GM18858 (cell line): ENCODE data around the gene SPATS2L.
A peak's percentile ranks its signal among the peaks of the same experiment; 100 is the strongest.

Experiments used
- ATAC-seq: cut with Tn5 transposase; IDR thresholded peaks from one replicate; pipeline ENCODE4 v1.9.1; 2021; ENCODE audit not compliant: unreplicated experiment

SPATS2L gene

DNA sequence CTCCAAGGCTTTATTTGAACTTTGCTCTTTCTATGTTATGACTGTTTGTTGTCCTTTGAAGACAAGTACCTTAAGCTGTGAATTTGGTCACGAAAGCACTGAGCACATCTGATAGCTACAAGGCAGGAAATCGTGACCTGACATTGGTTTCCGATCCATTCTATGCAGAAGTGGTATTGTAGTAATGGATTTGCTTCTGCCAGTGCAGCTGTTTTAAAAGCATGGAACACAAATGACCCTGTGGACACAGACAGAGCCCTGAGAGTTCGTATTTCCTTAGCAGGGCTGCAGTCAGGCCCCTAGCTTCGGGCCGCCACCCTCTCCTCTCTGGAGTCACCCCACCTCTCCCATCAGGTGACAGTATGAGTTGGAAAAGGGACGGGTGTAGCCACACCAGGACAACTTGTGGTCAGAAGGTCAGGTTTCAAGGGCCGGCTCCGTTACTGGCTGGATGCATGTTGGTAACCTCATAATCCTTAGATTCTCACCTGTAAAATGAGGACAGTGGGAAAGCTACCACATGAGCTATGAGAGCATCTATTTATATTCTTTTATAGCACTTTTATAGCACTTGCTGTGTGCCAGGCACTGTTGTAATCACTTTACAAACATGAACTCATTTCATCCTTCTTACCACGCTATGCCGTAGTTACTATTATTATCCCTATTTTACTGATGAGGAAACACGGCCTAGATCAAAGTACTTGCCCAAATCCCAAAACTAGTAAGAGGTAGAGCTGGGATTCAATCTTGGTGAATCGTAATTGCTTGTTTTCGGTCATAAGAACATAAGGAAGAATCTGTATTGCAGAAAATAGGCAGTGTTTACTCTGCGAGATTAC lies 70.2 kb downstream of the SPATS2L start:
- ATAC-seq: no peak

DNA sequence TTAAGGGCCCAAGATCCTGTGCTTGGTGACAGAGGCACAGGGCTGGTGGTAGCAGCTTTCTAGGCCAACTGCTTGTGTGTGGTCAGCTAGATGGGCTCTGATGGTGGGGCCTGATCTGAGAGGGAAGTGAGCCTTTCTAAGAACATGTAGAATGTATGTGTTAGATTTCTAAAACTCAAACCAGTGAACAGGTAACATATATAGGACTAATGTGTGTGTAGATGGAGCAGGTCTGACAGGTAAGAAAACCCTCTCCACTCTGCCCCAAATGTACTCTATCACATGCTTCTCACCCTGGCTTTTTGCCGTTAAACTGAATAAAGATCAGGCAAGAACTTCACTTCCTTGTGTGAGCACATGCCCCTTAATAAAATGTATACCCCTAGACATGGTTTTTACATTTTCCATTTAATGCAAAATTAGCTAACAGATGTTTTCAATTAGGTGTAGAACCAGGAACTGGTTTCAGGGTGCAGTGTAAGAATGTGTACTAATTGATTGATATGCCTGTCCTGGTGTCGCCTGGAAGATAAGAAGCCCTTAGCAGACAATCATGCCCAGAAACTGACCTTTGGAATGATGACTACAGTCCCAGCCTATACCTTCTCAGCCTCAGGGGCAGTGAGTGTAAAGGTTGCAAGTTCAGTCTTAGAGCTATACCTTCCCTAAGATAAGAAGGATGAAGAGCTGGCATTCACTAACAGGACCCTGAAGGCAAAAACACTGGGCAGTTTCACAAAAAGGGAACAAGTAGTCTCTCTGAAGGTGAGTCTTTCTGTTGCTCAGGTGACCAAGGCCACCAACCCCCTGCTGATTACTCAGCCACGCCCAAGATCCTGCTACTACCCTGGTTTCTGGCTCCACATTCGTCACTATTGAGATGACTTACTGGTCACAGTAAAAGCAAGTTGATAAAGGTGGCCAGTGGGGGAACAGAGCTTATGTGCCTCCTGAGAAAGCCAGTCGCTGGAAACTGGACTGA lies 71.2 kb downstream of the SPATS2L start:
- no peak for ATAC-seq

- no peak for ATAC-seq
These were observed 72.3 kb downstream of the SPATS2L start for GRCh38 chr2:200378652-200379290.

GRCh38 chr2:200379481-200380090 lies 73.1 kb downstream of the SPATS2L start:
- ATAC-seq: no peak

GRCh38 chr2:200380091-200380561 lies 73.6 kb downstream of the SPATS2L start:
- no peak for ATAC-seq

DNA sequence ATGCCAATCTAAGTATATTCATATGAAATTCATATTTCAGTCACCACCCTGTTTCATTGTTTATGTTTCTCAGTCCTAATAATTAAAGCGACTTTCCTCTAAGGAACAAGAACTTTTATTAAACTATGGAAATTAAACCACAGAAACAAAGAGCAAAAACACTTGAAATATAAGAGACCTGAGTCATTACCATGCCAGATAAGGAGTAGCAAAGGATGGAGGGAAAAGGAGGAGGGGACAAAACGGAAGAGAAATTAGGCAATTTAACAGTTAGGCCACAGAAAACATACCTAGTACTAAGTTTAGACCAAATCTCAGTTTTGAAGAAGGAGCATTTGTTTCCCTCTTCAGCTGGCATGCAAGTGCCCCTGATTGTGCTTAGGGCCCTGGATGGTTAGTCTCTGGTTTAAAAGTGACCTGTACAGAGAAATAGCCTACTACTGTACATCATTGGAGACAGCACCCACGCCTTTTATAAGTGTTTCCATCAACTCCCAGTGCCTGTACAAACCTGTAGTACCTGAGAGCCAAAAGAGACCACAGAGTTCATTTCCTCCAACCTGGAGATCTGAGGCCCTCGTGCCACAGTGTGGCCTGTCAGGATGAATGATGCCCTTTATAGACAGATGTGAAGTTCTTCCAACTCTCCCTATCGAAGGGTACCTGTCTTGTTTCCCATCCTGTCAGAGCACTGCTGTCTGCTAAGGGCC lies 74.5 kb downstream of the SPATS2L start:
- no peak for ATAC-seq

GRCh38 chr2:200382874-200383273 lies 76.4 kb downstream of the SPATS2L start:
- ATAC-seq: no peak

- ATAC-seq: peak; percentile 72
These were observed 77.1 kb downstream of the SPATS2L start for GRCh38 chr2:200383380-200384110.

GRCh38 chr2:200385063-200385635 lies 78.7 kb downstream of the SPATS2L start:
- ATAC-seq: no peak

DNA sequence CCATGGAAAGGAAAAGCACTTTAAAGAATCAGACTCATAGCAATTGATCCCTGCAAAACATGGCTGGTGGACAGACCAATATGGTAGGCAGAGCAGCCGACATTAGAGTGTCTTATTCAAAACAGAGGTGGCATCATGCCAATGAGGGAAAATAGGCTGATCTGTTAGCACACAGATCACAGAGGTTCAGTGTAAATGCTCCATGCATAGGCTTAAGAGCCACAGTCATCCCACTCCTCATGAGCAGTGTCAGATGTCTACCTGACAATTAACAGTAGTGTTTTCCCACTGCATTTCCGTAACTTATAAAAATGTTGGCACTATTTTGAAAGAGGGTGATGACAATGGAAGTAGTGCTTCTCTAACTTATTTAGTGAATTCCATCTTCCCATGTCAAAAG lies 86.7 kb downstream of the SPATS2L start:
- no peak for ATAC-seq

DNA sequence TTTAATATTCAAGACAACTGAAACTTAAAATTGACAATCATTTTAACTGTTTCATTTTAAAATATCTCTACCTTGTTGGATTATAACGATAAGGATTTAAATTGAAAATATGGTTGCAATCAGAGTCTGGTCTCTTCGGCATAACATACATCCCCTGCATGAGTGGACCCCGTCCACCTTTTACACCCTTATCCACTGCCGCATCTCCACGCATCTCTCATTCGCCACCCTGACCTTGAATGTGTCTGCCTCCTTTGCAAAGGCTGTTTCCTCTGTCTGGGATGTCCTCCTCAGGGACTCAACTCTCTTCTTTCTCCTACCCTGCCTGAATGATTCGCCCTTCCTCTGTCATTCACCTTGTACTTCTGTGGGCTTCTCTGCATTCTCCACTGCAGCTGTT lies 87.6 kb downstream of the SPATS2L start:
- no peak for ATAC-seq

- no peak for ATAC-seq
These were observed 90.3 kb downstream of the SPATS2L start for GRCh38 chr2:200396781-200397242.

DNA sequence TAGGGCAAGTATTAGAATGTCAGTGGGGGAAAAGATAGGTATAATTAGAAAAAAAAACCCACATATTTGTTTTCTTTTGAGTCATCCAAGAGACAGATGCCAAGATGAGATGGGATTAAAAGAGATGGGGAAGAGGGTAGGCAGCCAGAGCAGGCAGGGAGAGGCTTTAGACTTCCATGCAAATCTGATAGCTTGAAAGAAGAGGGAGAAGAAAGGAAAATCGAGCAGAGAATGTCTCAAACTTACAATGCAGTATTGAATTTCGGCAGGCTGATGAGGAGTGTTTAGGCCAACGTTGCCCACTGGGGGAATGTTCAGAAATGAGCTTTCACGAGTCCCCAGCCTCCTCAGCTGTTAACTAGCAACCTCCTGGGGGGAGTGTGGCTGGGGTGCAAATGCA lies 91.3 kb downstream of the SPATS2L start:
- no peak for ATAC-seq

GRCh38 chr2:200399046-200399445 lies 92.6 kb downstream of the SPATS2L start:
- ATAC-seq: no peak

GRCh38 chr2:200399636-200400035 lies 93.1 kb downstream of the SPATS2L start:
- no peak for ATAC-seq

DNA sequence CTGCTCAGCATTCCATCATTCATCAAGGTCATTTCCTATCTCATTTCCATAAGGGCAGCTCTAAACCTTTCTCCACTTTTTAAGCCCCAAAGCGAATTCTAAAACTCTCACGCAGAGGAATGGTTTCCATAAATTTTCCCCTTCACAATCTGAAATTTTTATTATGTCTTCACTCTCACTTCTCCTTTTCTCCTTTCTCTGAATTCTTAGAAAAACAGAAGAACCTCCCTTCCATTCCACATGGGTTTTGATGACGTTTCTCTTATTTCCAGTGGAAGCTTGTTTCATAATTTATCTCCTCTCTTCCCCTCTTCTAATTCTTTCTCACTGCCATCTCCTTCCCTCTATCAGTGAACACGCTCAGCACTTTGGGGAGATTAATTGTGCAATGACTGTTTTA lies 97.3 kb downstream of the SPATS2L start:
- ATAC-seq: no peak

- ATAC-seq: no peak
These were observed 98.1 kb downstream of the SPATS2L start for GRCh38 chr2:200404615-200405014.

- ATAC-seq: no peak
These were observed 99.3 kb downstream of the SPATS2L start for GRCh38 chr2:200405599-200406298.
